T47D (cell line): Measurements from ENCODE around the gene OR2M5.
A peak's percentile ranks its signal among the peaks of the same experiment; 100 is the strongest.

ENCODE experiments used
- DNase-seq, 2 experiments: peaks; one replicate each; pipeline versions ENCODE4 v3.0.0 to v3.0.0-alpha.2; 2011 to 2012; ENCODE audit warnings: low read depth in 1 of 2, low spot score in 1 of 2
- JUND ChIP-seq: IDR thresholded peaks from 2 replicates; pipeline ENCODE4 v1.6.1; 2012; ENCODE audit warnings: low read depth
- in situ Hi-C: cut with HindIII; loops from 2 replicates; pipeline ENCODE4 v1.10.0; 2016; ENCODE audit warnings: low sequenced_read_pairs, low pct_unique_long_range_greater_than_20kb

The OR2M5 gene

DNA sequence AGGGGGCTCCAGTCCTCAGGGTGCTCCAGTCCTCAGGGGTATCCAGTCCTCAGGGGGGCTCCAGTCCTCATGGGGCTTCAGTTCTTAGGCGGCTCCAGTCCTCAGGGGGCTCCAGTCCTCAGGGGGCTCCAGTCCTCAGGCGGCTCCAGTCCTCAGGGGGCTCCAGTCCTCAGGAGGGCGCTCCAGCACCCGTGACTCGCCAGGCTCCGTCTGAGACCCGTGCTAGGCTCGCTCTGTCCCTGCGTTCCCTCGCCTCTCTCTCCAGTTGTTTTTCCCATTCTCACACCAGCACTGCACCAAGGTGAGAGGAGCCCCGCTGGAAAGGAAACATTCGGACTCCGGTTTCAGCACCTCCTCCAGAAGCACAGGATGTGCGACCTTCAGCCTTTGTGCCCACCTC lies 20.2 kb downstream of the OR2M5 start:
- no peak for TF ChIP-seq JUND
- in situ Hi-C loops, result no loop called here

DNA sequence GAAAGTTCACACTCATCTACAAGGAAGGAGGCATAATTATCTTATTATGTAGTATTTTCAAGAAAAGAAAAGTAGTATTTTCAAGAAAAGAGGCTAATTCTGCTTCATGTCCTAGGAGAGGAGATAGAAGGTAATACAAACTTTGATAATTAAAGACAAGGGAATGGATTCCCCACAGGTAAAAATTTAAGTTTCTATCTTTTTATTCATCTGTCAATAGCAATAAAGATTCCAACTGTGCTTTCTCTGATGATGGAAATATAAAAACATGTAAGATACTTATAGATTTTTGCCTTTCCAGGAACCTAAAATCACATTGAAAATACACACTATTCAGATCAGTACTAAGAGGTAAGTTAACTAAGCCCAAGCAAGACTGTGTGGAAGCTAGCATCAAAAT lies 29.6 kb downstream of the OR2M5 start, which contains the start of gene OR2M2:
Gene OR2M2 (plus strand): TSS at position 301 of the 400 bp plus-strand sequence. CDS start 5,165 bp downstream, outside the sequence.
- in situ Hi-C loops, result no loop called here
- DNase-seq, result no peak
- TF ChIP-seq JUND, result no peak

More for the DNA sequence above, 20.2 kb downstream of the OR2M5 start:
- DNase-seq, result no peak

DNA sequence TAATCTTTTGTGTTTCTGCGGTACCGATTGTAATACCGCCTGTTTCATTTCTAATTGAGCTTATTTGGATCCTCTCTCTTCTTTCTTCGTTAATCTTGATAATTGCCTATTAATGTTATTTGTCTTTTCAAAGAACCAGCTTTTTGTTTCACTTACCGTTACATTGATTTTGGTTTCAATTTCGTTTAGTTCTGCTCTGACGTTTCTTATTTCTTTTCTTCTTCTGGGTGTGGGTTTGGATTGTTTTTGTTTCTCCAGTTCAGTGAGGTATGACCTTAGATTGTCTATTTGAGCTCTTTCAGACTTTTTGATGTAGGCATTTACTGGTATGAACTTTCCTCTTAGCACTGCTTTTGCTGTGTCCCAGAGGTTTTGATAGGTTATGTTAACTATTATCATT lies 39.0 kb downstream of the OR2M5 start:
- no peak for DNase-seq
- TF ChIP-seq JUND, result no peak
- in situ Hi-C loops, result no loop called here

DNA sequence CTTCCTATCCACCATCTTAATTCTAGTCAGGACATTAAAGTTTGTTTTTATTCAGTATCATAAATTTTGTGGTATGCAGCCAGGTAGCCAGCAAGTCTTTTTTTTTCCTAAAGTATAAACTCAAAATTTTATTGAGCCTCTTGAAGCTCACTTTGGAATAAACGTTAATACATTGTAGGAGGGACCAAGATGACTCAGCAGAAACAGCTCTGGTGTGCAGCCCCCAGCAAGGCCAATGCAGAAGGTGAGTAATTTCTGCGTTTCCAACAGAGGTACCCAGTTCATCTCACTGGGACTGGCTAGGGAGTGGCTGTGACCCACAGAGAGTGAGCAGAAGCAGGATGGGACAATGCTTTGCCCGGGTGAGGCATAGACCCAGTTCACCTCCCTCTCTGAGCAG lies 42.4 kb downstream of the OR2M5 start:
- in situ Hi-C loops, result no loop called here
- no peak for TF ChIP-seq JUND
- DNase-seq, result no peak

DNA sequence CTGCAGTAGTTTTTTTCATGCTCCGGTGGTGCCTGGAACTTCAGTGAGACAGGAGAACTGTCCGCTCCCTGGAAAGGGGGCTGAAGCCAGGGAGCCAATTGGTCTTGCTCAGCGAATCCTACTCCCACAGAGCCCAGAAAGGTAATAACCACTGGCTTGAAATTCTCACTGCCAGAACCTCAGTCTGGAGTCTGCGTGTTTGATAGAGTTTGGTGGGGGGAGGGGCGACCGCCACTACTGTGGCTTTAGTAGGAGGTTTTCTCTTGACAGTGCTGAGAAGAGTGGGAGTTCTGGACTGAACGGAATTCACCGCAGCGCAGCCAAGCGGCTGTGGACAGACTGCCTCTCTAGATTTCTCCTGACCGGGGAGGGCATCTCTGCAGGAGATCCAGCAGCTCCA lies 44.1 kb downstream of the OR2M5 start:
- peak in 1 of 2 experiments; percentile 27 for DNase-seq
- in situ Hi-C loops, result no loop called here
- no peak for TF ChIP-seq JUND

DNA sequence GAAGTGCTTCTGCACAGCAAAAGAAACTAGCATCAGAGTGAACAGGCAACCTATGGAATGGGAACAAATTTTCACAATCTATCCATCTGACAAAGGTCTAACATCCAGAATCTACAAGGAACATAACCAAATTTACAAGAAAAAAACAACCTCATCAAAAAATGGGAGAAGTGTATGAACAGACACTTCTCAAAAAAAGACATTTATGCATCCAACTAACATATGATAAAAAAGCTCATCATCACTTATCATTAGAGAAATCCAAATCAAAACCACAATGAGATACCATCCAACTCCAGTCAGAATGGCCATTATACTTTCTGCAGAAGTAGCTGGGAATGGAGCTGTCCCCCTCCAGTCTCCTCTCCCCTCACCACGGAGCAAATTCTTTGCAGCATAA lies 49.2 kb downstream of the OR2M5 start:
- TF ChIP-seq JUND, result no peak
- DNase-seq, result no peak
- in situ Hi-C loops, result no loop called here
